ENCODE results near the gene FNDC3B. TPM values are rescaled to one million over a fixed set of nuclear protein-coding genes. Genes with fewer than 3 reads are reported as not detected.

FNDC3B gene
- total and polyA plus RNA-seq, 3 donors from 2014 or later, result 24.2 to 63.5 (median 57.7) TPM

DNA sequence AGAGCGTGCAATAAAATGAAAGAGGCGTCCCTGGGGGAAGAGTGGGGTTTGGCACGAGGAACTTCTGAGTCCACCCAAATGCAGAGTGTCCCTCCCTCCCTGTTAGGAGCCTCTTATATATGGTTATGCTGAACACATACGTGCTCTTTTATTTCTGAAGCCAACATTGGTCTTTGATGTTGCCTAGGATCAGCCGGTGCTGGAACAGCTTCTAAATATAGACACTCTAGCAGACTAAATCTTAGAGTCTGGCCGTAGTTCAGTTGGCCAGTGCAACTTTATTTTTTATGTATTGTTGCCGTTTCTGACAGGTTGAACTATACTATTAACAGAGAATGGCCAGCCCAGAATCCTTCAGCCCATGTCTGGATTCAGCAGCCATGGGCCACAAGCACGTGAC is 280.2 kb downstream of the FNDC3B start:
- no peak for TF ChIP-seq CTCF (IDR thresholded peaks at IDR 0.05)
- TF ChIP-seq POLR2A (IDR thresholded peaks at IDR 0.05), result no peak
- Histone ChIP-seq H3K4me3 (no peak overlapping the region), H3K27me3 (no peaks in the 10 kb centered on the region), H3K9me3 (no peaks in the 10 kb centered on the region), H3K4me1 (peaks cover 31% of the 10 kb centered on the region), H3K27ac (peak overlapping the region in 1 of 2 donors; percentile 52), H3K36me3 (ENCODE audit: low read depth, missing control alignments) (no peaks in the 10 kb centered on the region)
- WGBS, 2 donors, result 51 to 53% methylated on average over 8 of the region's 8 CpGs
- no peak for DNase-seq
- intact Hi-C loops (cut with DNase I; ENCODE audit: low total_unique reads), result no loop called here

DNA sequence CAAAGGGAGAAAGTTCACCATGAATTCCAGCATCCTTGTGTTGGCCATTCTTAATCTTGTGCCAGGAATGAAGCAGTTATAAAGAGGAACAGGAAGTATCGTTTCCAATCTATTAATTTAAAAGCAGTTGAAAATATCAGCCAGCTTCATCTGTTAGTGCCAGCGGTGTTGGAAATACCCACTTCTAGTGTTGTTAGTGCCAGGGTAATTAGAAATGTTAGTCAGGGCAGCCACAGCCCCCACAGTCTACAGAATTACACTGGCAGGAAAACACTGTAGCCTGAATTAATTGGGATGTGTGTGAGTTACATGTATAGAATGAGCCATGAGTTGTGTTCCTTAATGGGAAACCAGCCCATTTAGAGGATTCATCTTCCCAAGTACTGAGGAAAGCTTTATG is 281.1 kb downstream of the FNDC3B start:
- TF ChIP-seq POLR2A (IDR thresholded peaks at IDR 0.05), result no peak
- TF ChIP-seq CTCF (IDR thresholded peaks at IDR 0.05), result no peak
- intact Hi-C loops (cut with DNase I; ENCODE audit: low total_unique reads), result no loop called here
- Histone ChIP-seq H3K4me1 (peaks cover 31% of the 10 kb centered on the region), H3K4me3 (no peak overlapping the region), H3K36me3 (ENCODE audit: low read depth, missing control alignments) (no peaks in the 10 kb centered on the region), H3K27ac (peak overlapping the region in 1 of 2 donors; percentile 6), H3K9me3 (no peaks in the 10 kb centered on the region), H3K27me3 (no peaks in the 10 kb centered on the region)
- DNase-seq, result no peak
- WGBS, 2 donors, result 56 to 61% methylated on average over 2 of the region's 2 CpGs

- TF ChIP-seq CTCF (IDR thresholded peaks at IDR 0.05), result no peak
- TF ChIP-seq POLR2A (IDR thresholded peaks at IDR 0.05), result no peak
- Histone ChIP-seq H3K9me3 (no peaks in the 10 kb centered on the region), H3K36me3 (ENCODE audit: low read depth, missing control alignments) (no peaks in the 10 kb centered on the region), H3K27me3 (no peaks in the 10 kb centered on the region), H3K4me3 (no peak overlapping the region), H3K27ac (no peak overlapping the region), H3K4me1 (peaks cover 30% of the 10 kb centered on the region)
- DNase-seq, result no peak
- intact Hi-C loops (cut with DNase I; ENCODE audit: low total_unique reads), result no loop called here
- WGBS, 2 donors, result 57 to 69% methylated on average over 2 of the region's 2 CpGs
Observed at GRCh38 chr3:172321035-172321434, 281.7 kb downstream of the FNDC3B start.

- 72 to 82% methylated on average over 10 of the region's 10 CpGs for WGBS, 2 donors
- TF ChIP-seq CTCF (IDR thresholded peaks at IDR 0.05) (no peak), POLR2A (IDR thresholded peaks at IDR 0.05) (no peak)
- H3K27ac ChIP-seq, result no peak overlapping the region
- no peaks in the 10 kb centered on the region for H3K36me3 ChIP-seq (ENCODE audit: low read depth, missing control alignments)
- intact Hi-C loops (cut with DNase I; ENCODE audit: low total_unique reads), result no loop called here
- no peak for DNase-seq
- H3K4me1 ChIP-seq, result peaks cover 5% of the 10 kb centered on the region
- H3K9me3 ChIP-seq, result no peaks in the 10 kb centered on the region
- no peak overlapping the region for H3K4me3 ChIP-seq
- no peaks in the 10 kb centered on the region for H3K27me3 ChIP-seq
Observed at GRCh38 chr3:172323894-172324610, 284.7 kb downstream of the FNDC3B start.

Data from testis (tissue), 3 donors.